A549 (cell line): ENCODE data around the gene SBF1.

Experiments
- MAZ ChIP-seq: fragments of 150-350 bp; IDR thresholded peaks from 2 replicates; pipeline ENCODE4 v1.6.1; 2014; ENCODE audit warnings: antibody characterized with exemption, low read depth, low read length, borderline replicate concordance
- TF ChIP-seq, protein P1 (sequence below): fragments of >200 bp; sonication (Bioruptor Twin); formaldehyde crosslinking; IDR thresholded peaks from 3 replicates; pipeline ENCODE4 v1.5.1; 2016

DNA sequence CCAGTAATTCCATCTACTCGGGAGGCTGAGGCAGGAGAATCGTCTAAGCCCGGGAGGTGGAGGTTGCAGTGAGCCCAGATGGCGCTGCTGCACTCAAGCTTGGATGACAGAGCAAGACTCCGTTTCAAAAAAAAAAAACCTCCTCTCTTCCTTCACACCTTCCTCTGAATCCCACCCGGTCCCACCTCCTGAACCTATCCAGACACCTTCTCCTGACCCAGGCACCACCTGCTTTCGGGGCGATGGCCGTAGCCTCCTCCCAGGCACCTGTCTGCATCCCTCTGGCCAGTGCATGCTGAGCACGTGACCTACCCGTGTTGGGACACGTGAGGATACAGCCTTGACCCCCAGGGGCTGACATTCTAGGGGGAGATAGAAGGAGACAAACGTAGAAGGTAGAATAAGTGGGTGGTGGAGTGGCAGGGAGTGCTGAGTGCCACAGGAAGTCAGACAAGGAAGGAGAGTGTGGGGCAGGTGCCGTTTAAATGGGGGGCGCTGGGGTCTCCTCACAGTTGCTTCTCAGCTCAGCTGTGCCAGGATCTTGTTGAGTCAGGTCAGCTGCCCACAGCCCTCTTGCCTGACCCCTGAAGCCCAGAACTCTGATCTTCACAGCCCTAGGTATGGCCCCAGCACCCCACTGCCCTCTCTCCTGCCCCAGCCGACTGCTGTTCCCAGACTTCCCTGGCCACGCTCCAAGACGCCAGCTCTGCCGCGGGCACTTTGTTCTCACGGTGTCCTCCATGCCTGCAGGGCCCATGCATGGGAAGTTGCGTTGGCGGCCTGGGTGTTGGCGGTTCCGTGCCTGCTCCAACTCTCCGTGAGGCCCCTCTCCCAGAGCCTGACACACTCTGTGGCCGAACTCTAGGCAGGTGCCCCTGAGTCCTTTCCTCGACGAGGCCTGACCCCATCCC lies 10.6 kb upstream of the SBF1 start:
- TF ChIP-seq, protein P1, sequence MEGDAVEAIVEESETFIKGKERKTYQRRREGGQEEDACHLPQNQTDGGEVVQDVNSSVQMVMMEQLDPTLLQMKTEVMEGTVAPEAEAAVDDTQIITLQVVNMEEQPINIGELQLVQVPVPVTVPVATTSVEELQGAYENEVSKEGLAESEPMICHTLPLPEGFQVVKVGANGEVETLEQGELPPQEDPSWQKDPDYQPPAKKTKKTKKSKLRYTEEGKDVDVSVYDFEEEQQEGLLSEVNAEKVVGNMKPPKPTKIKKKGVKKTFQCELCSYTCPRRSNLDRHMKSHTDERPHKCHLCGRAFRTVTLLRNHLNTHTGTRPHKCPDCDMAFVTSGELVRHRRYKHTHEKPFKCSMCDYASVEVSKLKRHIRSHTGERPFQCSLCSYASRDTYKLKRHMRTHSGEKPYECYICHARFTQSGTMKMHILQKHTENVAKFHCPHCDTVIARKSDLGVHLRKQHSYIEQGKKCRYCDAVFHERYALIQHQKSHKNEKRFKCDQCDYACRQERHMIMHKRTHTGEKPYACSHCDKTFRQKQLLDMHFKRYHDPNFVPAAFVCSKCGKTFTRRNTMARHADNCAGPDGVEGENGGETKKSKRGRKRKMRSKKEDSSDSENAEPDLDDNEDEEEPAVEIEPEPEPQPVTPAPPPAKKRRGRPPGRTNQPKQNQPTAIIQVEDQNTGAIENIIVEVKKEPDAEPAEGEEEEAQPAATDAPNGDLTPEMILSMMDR = no peak
- no peak for TF ChIP-seq MAZ
